ENCODE data around the gene TOLLIP.
"Not testable (repeated sequence)": the region's sequence is repeated elsewhere in the genome, so short reads cannot be mapped to it uniquely, and the experiment has no call there.

The TOLLIP gene

DNA sequence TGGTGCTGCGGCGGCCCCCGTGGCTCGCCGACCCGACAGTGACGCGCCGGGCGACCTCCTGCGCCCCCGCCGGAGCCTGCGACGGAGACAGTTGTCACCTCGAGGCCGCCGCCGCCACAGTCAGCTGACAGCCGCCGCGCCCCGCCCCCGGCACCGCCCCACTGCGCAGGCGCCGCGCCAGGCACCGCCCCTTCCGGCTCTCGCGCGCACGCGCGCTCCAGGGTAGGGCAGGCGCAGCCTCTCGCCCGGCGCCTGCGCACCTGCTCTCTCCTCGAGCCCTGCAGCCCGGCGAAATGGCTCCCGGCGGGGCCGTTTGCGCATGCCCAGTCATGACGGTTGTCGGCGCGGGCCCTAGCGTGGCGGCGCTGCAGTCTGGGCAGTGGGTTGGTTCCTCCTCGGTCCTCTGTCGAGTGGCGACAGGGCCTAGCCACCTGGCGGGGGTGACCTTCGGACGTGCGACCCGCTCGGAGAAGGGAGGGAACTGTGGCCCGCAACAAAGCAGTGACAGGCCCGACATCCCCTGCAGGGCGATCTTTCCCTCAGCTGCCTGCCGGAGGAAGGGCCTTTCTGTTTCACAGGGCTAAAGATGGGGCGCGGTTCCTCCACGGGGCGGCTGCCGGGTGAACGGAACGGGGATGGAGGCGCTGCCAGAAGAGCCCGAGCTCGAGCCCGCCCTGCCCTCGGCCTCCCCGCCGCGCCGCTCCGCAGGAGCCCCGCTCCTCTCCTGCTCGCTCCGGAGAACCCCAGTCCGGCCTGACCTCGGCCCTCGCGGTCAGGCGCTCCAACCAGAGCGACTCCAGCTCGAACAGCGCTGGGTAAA, at the start of gene TOLLIP:
TOLLIP (minus strand) TSS at position 135 of the 820 bp plus-strand sequence; CDS start at position 1, 134 bp downstream.
- peak; percentile 95 for DNase-seq

DNA sequence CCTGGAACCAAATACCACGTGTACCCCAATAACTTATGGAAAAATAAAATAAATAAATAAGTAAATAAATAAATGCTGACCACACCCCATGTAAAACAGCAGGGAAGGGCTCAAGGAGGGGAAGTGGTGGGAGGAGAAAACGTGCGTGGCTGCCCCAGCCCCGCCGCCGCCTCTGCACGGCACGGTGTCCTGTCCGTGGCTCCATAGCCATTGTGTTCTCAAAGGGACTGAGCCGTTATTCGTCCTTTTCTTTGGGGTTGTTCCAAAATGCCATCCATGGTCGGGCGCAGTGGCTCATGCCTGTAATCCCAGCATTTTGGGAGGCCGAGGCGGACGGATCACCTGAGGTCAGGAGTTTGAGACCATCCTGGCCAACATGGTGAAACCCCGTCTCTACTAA, 49.5 kb upstream of the TOLLIP start:
- not testable (repeated sequence) for DNase-seq

DNA sequence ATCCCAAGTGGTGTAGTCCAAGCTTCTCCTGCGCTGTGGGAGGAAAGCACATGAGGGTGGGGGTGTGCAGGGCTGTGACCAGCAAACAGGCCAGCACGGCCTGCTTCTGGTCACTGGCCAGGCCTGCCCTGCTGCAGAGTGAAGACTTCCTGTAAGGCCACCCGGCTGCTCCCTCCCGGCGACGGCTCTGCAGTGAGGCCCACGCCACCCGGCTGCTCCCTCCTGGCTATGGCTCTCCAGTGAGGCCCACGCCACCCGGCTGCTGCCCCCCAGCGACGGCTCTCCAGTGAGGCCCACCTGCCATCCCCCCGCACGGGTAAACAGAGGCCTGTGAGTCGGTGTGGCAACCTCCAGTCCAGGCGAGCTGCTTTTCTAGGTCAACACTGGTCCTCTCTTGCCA, 48.9 kb upstream of the TOLLIP start:
- no peak for DNase-seq

DNA sequence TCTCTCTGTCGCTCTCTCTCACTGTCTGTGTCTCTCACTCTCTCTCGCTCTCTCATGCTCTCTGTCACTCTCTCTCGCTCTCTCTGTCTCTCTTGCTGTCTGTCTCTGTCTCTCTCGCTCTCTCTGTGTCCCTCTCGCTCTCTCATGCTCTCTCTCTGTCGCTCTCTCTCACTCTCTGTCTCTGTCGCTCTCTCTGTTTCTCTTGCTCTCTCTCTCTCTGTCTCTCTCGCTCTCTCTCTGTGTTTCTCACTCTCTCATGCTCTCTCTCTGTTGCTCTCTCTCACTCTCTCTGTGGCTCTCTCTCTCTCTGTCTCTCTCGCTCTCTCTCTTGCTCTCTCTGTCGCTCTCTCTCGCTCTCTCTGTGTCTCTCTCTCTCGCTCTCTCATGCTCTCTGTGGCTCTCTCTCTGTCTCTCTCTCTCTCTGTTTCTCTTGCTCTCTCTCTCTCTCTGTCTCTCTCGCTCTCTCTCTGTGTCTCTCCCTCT, 47.1 kb upstream of the TOLLIP start:
- DNase-seq: no peak

DNA sequence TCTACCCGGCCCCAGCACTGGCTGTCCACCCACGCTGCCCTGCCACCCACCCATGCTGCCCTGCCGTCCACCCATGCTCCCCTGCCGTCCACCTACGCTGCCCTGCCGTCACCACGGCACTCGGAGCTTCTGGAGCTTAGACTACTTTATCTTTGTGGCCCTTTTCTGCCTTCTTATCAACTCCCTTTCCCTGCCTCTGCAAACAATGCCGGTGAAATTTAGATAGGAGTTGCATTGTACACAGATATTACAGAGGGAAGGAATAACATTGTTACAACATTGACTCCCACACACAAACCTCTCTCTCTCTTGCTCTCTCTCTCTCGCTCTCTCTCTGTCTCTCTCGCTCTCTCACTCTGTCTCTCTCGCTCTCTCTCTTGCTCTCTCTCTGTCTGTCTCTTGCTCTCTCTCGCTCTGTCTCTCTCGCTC, 46.6 kb upstream of the TOLLIP start:
- DNase-seq: no peak

DNA sequence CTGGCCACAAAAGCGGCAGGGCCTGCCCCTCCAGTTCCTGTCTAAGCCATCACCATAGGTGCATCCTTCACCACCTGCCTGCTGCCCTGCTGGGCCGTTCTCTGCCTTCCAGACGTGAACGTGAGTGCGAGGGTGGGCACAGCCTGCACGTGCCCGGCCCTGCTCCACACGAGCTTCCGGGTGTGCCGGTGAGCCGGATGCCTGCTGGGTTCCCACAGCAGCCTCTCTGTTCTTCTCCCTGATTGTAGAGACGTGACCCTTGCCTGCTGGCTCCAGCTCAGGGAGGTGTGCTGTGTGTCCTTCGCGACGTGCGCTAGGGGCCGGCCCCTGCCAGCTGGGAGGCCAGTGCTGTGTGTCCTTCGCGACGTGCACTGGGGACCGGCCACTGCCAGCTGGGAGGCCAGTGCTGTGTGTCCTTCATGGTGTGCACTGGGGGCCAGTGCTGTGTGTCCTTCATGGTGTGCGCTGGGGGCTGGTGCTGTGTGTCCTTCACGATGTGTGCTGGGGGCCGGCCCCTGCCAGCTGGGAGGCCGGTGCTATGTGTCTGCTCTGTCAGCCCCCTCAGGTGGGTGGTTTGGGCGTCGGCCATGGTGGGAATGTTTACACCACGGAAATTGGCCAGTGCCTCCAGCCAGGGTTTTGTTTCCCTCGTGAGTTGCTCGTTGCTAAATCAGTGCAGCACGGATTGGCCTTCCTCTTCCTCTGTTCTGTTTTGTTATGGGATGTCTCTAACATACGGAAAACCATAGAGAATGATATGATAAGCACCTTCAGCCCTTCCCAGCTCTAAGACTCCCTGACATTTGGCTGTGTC, 44.9 kb upstream of the TOLLIP start:
- DNase-seq: no peak

DNA sequence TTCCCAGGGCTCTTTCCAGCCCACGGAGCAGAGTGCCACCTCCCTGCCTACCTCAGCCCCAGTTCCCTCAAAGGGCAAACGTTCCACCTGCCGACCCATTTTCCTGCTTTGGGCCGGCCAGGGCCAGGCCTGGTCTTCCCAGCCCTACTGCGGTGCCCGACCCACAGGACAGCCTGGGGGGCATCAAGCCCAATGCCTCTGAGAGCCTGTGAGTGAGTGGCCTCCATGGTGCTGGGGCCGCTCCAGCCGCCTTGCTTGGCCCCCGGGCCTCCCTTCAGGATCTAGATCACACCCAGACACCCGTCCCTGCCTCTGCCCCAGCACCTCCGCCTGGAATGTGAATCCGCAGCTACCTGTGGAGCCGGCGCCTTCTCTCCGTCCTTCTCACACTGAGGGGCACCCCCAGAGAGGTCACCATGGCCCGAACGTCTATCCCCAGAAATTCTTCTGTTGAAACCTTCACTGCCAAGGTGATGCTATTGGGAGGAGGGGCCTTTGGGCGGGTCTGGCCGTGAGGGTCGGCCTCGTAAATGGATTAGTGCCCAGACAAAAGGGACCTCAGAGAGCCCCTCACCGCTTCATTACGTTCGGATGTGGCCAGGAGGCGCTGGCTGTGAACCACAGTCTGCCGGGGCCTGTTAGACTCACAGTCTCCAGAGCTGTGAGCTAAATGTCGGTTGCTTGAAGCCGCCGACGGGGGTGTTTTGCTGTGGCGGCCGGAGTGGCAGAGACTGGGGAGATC, 44.1 kb upstream of the TOLLIP start:
- DNase-seq: no peak

DNA sequence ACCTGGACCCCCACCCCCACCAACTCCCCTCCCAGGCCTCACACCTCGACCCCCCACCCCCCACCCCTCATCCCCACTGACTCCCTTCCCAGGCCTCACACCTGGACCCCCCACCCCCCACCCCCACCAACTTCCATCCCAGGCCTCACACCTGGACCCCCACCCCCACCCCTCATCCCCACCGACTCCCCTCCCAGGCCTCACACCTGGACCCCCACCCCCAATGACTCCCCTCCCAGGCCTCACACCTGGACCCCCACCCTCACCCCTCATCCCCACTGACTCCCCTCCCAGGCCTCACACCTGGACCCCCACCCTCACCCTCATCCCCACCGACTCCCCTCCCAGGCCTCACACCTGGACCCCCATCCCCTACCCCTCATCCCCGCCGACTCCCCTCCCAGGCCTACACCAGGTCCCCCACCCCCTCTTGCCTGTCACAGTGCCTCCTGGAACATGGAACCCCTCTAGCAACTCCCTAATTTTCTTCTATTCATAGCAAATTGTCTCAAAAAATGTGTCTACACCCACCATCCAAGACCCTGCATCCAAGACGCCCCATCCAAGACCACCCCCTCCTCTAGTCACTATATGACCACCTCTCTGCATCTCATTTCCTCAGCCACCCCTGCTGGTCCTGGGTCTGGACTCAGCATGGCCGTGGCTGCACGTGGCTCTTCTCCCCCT, 43.4 kb upstream of the TOLLIP start:
- no peak for DNase-seq

DNA sequence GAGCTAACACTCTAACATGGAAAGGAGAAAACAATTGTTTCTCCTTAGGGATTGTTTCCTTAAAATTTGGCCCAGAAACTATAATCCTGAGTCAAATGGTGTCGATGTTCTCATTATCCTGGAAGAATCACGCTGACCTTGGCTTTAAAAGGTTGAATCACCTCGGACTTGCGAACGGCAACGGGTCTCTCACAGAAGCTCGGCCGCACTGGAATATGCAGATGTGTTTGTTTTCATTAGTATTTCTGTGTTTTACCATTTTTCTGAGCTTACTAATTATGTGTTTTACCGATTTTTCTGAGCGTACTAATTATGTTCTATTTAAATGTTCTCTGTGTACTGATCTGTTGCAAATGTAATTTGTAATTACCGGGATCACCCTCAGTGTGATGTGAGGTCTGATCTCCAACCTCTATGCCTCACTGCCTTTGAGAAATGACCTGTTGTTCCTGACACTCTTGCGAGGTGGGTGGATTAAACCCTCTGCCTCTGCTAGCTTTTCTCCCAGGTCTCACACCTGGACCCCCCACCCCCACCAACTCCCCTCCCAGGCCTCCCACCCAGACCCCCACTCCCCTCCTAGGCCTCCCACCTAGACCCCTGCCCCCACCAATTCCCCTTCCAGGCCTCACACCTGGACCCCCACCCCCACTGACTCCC, 42.0 kb upstream of the TOLLIP start:
- no peak for DNase-seq

DNA sequence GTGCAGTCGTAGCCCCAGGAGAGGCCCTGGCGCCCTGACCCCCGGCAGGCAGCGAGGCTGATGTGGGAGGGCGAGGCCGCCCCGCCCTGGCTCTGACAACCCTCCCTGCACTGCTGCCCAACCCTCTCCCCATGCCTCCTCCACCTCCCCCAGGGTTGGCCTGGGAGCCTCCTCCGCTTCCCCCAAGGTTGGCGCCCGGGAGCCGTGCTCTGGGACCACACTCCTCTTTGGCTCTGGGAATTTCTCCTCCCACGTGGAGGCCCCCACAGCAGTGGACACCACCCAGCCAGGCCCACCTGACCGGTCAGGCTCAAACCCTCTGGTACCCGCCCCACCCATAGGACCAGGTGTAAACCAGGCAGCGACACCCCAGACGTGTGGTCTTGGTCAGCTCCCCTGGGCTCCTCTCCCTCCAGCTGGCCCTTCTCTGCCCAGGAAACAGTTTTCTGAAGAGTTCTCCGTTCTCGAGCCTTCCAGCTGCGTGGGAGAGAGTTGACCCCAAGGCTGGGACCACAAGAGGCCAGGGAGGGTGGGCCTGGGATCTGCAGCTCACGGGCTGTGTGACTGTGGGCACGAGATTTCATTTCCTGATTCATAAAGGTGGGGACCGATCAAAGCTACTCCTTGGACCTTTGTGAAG, 40.8 kb upstream of the TOLLIP start:
- DNase-seq: no peak

DNA sequence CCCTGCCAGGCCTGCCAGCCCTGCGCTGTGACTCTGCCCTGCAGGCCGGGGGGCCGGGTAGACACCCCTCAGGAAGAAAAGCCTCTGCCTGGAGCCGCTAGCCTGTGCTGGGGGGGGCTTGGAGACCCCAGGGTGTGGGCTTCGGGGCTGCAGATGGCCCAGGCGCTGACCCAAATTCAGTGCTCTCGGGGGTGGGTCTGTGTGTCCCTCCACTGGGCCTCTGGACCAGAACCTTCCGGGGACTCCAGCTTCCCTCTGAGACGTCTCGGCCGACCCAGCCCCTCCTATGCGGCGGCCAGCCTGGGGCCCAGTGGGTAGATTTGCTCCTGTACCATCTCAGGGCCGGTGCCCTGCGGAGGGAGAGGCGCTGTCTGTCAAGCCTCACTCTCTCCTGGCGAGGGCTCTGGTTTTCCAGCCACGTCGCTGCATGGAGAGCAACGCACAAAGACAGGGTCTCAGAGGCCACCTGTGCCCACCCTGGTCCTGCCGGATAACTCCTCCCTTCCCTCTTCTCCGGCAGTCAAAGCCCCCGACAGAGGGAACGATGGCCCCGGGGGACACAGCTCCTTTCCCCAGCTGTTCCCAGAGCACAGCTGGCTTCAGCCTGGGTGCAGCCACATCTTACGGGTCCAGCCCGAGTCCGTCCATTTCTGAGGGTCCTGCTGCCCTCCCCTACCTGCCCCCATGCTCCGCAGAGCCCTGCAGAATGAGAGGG, 40.1 kb upstream of the TOLLIP start:
- DNase-seq: no peak

DNA sequence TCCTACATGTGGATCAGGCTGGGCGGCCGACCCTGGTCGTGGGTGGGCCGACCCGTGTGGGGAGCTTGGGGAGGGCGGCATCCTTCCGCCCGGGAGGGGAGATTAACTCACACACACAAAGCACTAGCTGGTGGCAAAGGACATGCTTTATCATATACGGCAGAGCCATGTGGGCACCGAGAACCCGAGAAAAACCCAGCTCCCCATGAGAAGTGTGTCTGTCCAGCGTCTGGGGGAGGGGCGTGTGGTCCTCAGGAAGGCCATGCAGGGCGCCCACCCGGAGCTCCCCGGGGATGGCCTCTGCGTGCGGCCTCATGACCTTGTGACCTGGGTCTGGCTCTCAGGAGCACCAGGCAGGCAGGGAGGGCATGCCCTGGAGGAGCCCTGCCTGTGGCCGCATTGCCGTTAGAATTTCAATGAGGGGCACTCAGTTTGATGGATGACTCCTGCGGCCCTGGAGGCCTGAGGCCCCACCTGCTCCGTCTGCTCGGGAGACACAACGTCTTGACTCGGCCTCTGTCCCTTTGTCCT, 39.4 kb upstream of the TOLLIP start:
- DNase-seq: no peak

DNA sequence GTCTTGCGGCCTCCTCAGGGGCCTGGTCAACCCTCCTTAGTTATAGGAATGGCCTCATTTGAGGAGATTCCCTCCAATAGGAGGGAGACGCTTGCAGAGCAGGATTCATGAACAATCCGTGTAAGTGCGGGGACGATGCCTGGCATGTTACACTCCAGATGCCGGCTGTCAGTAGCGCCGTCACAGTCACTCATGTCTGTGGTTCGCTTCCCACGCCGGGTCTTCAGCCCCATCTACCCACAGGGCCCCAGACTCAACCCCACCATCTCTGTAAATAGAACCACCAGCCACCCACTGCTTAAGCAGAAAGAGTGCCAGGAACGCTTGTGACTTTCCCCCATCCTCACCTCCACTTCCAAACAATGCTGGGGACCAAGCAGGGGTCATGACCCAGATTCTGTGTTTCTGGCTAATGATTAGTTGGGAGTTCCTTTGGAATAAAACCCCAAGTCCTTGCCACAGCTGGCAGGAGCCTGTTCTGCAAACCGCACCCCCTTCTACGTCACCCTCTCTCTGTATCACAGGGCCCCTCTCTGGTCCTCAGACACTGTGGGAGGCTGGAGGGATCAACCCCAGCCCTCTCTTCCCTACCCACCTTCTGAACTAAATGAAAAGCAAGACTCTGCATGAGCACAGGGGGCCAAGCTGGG, 38.8 kb upstream of the TOLLIP start:
- DNase-seq: no peak

DNA sequence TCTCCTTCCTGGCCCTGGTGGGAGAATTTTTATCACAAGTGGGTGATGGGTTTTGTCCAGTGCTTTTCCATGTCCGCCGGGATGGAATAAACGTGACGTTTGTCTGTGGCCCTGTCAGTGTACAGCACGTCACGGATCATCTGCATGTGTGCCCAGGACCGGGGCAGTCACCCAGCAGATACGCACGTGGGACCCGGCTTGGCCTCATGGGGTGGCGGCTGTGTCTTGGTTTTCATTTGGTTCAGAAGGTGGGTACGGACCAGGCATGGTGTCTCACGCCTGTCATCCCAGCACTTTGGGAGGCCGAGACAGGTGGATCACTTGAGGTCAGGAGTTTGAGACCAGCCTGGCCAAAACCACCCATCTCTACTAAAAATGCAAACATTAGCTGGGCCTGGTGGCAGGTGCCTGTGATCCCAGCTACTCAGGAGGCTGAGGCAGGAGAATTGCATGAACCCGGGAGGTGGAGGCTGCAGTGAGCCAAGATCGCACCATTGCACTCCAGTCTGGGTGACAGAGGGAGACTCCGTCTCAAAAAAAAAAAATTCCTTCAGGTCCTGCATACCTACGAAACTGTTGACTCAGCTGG, 38.1 kb upstream of the TOLLIP start:
- DNase-seq: not testable (repeated sequence)

DNA sequence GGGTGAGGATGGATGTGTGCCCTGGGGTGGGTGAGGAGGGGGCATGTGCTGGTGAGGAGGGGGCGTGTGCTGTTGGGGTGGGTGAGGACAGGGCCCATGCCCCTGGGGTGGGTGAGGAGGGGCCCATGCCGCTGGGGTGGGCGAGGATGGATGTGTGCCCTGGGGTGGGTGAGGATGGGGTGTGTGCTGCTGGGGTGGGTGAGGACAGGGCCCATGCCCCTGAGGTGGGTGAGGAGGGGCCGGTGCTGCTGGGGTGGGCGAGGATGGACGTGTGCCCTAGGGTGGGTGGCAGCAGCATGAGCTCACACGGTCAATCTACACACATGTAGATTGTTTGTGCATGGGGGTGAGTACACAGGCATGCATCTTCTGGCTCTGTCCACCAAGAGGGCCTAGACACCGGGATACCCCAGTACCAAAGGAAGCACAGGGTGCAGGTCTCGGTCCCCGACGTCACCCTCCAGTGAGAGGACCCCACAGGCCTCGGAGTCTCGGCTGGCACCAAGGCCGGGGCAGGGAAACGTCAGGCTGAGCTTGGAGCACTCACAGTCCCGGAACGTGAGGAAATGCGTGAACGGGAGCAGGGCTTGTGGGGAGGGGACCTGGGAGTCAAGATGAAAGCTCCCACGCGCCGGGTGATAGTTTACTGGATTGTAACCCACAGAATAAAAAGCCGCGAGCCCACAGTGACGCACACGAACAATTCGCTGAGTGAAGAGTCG, 37.4 kb upstream of the TOLLIP start:
- DNase-seq: no peak

DNA sequence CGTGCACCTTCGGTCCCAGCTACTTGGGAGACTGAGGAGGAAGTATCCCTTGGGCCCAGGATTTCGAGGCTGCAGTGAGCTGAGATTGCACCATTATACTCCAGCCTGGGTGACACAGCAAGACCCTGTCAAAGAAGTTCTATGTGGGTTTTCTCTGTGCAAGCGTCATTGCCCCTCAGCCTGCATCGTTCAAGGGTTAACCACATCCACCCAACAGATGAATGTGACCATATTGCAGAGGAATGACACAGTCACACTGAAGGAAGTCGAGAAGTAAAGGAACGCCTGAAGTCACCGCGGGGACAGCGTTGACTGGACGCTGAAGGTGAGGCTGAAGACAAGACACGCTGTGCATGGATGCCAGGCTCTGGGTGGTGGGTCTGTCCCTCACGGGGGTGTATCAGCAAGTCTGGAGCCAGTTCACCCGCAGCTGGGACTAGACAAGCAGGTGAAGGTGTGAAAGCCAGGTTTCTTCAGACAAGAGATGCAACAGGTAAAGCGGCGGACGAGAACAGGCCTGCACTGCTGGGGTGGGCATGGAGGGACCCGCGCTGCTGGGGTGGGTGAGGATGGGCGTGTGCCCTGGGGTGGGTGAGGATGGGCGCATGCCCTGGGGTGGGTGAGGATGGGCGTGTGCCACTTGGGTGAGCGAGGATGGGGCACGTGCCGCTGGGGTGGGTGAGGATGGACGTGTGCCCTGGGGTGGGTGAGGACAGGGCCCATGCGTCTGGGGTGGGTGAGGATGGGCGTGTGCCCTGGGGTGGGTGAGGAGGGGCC, 36.5 kb upstream of the TOLLIP start:
- no peak for DNase-seq

DNA sequence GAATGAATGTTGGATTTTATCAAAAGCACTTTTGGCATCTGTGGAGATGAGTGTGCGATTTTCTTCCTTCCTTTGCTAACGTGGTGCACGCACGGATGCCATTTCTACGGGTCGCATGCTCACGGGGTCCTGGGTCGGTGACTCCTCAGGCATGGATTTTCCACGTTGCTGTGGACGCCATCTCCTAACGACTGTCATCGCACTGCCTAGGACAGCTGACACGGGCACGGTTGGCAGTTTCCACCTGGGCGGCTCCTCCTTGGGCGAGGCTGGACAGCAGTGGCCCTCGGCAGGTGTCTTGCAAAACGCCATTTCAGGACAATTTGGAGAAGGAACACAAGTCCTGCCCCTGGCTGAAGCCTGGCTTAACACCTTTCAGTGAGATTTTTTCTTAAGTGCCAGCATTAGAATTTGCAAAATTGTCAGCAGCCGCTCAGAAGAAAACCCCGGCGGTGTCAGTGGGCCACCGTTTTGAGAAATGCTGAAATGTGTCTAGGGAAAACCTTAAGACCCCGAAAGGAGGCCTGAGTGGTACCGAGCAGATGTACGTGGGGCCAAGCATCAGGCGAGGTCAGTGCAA, 34.7 kb upstream of the TOLLIP start:
- DNase-seq: no peak

Data from stimulated activated CD4-positive, alpha-beta T cell treated with anti-CD3 and anti-CD28 coated beads, Interleukin-12 subunit alpha, Interleukin-12 subunit beta, amount 100 ng/mL, for 4 hours (primary cell).